Activated T-cell treated with anti-CD3 and anti-CD28 coated beads for 4 hours (primary cell): Measurements from ENCODE around the gene TTC7B.
"Not testable (repeated sequence)": the region's sequence is repeated elsewhere in the genome, so short reads cannot be mapped to it uniquely, and the experiment has no call there.

Experiments used
- DNase-seq: peaks from one replicate; pipeline ENCODE4 v3.0.0-alpha.2; 2020

Gene TTC7B, protein sequence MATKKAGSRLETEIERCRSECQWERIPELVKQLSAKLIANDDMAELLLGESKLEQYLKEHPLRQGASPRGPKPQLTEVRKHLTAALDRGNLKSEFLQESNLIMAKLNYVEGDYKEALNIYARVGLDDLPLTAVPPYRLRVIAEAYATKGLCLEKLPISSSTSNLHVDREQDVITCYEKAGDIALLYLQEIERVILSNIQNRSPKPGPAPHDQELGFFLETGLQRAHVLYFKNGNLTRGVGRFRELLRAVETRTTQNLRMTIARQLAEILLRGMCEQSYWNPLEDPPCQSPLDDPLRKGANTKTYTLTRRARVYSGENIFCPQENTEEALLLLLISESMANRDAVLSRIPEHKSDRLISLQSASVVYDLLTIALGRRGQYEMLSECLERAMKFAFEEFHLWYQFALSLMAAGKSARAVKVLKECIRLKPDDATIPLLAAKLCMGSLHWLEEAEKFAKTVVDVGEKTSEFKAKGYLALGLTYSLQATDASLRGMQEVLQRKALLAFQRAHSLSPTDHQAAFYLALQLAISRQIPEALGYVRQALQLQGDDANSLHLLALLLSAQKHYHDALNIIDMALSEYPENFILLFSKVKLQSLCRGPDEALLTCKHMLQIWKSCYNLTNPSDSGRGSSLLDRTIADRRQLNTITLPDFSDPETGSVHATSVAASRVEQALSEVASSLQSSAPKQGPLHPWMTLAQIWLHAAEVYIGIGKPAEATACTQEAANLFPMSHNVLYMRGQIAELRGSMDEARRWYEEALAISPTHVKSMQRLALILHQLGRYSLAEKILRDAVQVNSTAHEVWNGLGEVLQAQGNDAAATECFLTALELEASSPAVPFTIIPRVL

DNA sequence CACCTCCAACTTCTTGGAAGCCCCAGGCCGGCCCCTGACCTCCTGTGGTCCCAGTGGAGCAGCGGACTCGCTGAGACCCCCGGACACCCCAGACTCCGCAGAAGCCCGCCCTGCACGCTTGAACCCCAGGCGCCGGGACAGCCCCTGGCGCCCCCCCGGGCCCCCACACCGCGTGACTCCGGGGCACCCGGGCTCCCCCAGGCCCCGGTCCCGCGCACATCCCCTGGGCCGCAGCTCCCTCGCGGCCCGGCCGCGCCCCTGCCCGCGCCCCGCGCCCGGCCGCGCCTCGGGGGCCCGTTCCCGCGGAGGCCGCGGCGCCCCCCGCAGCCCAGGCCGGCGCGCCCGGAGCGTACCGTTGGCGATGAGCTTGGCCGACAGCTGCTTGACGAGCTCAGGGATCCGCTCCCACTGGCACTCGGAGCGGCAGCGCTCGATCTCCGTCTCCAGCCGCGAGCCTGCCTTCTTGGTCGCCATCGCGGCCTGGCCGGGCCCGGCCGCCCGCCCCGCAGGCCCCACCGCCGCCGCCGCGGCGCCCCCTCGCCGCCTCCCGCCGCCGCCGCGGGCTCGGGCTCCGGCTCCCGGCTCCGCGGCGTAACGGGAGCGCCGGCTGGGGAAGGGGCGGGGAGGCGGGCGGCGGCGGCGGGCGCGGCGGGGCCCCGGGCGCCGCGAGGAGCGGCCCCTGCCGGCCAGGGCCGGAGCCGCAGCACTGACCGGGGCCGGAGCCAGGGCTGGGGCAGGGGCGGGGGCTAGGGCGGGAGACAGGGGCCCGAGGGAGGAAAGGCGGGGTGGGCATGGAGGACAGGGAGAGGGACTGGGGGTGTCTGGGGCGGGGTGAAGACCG is at the start of gene TTC7B:
Gene TTC7B (minus strand): TSS at position 609 of the 841 bp plus-strand sequence. CDS start 135 bp downstream, at position 474.
- no peak for DNase-seq

DNA sequence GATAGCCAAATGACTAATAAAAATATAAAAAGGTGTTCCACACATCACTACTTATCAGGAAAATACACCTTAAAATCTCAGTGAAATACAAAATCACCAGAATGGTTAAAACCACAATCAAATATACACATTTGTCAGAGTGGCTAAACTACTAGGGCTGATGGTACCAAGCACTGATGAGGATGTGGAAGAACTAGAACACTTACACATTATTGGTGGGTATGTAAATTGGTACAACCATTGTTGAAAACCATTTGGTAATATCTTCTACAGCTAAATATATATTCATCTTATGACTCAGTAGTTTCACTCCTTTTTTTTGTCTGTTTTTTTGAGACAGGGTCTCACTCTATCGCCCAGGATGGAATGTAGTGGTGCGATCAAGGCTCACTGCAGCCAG is 48.5 kb upstream of the TTC7B start:
- no peak for DNase-seq

DNA sequence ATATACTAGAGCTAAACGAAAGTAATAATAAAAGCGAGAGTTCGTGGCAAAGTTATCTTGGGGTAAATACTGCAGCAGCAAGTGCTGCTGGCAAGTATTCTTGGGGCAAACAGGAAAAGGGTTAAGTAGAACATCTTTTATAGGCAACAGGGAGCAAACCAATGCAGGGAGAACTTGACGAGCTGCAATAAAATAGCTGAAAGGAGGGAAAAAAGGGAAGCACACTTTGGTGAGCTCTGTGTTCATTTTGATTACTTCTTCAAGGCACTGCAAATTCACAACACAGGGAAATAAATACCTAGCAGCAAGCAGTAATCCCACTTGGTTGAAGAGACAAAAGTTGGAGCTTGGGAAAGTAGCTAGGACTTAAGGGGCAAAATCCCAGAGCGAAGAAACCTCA is 42.3 kb upstream of the TTC7B start:
- DNase-seq: no peak

DNA sequence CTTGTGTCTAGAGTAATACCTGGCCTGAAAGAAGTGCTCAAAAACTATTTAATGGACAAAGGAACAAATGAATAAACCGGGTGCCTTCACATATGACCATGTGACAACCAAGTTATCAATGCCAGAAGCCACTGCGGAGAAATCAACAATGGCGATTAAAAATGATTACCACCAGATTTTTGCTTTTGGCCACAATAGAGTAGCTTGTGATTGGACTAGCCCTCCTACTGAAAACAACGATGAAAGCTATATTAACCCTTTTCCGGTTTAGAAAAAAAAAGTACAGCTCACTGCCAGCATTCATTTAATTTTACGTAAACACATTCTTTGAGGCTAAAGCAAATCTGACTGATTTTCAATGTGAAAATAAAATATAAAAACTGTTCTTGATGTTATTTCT is 41.6 kb upstream of the TTC7B start:
- DNase-seq: no peak

DNA sequence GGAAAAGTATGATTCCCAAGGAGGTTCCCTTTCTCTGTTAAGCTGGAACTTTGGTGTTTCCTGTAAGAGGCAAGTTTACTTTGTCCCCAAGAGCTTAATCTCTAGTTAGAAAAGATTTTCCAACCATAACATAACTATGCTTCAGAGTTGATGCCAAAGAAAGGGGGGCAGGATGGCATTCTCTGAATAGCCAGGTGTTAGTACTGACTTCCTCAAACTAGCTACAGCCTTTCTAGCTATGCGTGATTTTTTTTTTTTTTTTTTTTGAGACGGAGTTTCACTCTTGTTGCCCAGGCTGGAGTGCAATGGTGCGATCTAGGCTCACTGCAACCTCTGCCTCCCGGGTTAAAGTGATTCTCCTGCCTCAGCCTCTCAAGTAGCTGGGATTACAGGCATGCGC is 39.9 kb upstream of the TTC7B start:
- DNase-seq: not testable (repeated sequence)

DNA sequence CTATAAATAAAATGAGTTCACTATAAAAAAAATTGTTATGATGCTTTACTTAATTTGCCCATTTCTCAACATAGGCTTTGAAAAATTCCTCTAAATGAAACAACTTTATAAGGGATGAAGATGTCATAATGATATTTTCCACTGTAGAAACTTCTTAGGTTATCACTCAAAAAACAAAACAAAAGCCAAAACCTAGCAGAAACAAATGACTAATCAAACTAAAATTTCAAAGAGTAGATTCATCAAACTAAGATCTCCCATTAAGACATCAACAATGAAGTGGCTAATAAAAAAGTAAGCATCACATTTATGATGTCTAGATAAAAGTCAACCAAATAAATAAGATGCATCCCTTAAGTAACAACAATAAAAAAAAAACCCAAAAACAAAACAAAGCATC is 36.9 kb upstream of the TTC7B start:
- DNase-seq: no peak

DNA sequence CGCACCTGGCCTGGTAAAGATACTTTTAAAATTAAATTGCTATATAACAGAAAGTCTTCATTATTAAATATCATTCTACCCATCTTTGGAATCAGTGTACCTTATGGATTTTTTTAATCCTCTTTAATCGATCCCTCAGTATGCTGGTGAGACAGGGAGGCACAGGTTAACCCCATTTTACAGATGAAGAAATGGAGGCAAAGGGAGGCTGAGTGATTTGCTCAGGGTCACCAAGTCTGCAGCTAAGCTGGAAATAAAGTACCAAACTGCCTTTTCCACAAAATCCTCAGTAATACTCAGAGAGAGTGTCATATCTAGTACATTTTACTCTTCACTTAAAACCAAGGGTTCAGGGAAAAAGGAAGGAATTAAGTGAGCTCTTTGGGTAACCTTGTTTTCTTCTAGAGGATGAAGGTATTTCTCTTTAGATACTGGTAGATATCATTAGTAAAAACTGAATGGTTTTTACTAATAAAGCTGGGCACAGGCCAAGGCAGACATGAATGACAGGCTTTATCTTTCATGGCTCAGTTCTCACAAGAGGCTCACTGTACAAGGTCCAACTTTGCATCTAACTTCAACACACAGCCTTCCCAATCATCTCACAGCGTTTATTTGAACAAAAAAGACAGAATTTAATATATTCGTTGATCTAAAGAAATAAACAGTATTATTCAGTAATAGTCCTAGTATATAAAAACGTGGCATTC is 35.3 kb upstream of the TTC7B start:
- DNase-seq: no peak

DNA sequence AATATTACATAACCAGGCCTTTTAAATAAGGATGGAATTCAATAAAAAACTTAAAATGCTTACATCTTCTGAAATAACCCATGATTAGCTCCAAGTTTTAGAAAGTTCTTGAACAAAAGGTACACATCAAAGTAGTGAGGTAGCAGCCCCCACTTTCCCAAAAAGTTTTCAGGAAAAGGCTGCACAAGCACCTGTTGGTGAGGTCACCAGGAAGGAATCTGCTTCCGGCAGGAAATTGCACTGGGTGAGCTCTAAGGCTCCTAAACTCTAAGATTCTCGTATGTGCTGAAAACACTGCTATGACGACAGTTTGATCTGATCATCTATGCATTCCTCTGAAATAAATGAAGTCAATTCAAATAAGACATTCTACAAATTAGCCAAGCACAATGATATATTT is 34.3 kb upstream of the TTC7B start:
- no peak for DNase-seq

DNA sequence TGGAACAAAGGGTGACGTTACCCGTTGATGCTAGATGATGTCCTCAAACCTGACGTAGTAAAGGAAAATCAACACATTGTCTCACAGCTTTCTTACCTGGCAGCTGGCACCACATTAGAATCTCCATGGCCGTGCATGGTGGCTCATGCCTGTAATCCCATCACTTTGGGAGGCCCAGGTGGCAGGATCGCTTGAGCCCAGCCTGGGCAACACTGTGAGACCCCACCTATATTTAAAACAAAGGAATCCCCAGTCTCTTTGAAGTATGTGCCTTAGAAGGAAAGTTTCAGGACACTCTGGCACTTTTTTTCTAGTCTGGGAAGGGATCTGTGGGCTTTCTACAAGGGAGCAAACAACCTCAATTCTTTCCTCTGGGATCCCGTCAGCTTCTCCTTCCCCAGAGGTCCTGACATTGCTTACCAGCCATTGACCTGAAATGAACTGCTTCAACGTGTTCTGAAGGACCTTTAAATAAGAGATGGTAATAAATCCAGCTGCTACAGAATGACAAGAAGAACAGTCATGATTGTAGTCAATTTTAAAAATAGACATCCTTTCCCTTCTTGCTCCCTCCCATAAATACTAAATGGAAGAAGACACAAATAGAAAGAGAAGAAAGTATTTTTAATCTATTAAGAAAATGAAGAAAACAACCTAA is 33.7 kb upstream of the TTC7B start:
- DNase-seq: no peak

DNA sequence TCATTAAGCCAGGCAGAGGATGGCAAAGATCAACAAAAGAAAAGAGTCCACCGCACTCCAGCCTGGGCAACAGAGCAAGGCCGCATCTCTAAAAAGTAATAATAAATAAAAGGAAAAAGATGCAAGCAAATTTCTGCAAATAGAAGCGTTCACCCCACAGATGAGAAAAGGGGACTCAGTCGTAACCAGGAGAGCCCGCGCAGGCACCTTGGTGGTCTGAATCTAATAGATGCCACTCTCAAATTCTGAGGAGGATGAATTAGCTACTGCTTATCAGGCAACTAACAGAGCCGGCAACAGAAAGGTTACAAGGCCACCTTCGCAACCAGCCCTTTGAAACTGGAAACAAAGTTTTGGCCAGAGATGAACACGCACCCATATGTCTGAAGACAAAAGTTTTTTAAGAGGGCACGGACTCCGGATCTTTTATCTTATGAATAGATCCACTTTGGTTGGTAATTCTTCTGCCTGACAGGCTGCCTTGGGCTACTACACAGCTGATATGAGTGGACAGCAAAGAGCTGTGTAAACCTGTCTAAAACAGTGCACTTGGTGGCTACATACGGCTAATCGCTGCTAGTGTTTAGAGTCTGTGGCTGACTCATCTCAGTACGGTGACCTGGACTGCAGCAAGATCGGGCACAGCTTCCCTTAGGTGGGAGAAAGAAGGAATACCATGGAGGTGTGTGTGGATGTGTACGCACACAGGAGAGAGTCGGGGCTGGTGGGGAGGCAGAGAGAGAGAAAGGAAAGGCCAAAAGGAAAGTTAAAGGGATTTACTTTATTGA is 32.9 kb upstream of the TTC7B start:
- DNase-seq: no peak

DNA sequence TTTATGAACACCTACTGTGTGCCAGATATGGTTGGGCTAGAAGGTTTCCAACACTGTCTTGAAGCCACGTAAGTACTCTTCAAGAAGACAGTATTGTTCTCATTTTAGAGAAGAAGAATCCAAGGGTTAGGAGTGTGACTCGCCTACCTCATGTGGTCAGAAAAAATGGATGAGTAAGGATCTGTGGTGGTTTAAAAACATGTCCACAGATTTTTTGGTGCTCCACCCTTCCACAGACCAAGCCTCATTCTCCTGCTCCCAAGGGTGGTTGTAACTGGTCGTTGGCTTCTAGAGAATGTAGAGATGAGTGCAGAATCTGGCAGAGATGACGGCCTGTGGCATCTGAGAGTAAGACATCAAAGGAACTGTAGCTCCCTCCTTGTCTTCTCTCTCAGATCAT is 30.3 kb upstream of the TTC7B start:
- no peak for DNase-seq

DNA sequence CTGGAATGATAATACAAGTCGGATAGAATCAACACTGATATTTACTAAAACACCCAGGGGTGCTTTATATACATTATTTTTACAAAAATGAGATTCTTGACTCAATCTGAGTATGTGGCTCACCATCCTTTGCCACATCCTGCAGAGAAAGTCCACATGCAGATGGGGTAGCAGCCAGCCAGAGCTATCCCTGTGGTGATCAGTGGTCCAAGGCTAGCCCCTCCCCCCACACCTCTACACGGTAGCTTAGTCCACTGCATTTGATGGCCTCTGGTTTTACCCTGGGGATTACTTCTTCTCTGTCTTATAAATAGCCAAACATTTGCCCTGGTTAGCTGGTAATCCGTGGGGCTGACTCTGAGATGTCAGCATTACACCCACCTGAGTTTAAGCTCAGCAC is 28.1 kb upstream of the TTC7B start:
- DNase-seq: no peak

DNA sequence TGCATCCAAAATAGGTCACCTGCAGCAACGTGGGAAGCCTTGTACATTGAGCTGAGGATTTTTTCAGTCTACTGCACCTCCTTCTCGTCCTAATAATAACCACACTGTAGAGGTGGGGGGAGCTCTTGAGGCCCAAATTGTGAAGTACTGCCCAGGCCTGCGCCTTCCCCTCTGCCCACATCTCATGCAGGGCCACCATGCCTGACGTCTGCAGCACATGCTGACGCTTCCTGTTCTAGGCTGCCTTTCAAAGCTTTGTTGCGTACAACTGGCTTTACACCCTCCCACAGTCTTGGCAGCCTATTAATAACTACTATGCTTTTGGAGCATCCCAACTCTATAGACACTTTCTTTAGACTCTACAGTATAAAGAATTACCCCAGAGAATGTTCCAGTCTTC is 26.5 kb upstream of the TTC7B start:
- DNase-seq: no peak

DNA sequence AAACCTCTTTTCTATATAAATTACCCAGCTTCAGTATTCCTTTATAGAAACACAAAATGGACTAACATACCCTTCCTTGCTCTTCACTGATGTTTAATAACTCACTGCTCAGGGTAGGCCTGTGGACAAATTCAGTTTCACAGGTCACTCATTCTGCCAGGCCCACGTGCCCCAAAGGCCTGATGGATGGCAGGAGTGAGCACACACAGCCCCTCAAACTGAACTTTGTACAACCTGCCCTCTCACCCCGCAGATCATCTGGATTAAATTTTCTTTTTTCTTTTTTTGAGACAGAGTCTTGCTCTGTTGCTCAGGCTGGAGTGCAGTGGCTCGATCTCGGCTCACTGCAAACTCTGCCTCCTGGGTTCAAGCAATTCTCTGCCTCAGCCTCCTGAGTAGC is 24.4 kb upstream of the TTC7B start:
- not testable (repeated sequence) for DNase-seq

DNA sequence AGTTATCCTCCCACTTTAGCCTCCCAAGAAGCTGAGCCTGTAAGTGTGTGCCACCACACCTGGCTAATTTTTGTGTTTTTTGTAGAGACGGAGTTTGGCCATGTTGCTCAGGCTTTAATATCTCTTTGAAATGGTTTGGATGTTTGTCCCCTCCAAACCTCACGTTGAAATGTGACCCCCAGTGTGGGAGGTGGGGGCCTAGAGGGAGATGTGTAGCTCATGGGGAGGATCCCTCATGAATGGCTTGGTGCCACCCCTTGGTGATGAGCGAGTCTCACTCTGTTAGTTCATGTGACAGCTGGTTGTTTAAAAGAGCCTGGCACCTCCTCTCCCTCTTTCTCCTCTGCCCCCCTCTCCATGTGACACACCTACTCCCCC is 23.6 kb upstream of the TTC7B start:
- no peak for DNase-seq

DNA sequence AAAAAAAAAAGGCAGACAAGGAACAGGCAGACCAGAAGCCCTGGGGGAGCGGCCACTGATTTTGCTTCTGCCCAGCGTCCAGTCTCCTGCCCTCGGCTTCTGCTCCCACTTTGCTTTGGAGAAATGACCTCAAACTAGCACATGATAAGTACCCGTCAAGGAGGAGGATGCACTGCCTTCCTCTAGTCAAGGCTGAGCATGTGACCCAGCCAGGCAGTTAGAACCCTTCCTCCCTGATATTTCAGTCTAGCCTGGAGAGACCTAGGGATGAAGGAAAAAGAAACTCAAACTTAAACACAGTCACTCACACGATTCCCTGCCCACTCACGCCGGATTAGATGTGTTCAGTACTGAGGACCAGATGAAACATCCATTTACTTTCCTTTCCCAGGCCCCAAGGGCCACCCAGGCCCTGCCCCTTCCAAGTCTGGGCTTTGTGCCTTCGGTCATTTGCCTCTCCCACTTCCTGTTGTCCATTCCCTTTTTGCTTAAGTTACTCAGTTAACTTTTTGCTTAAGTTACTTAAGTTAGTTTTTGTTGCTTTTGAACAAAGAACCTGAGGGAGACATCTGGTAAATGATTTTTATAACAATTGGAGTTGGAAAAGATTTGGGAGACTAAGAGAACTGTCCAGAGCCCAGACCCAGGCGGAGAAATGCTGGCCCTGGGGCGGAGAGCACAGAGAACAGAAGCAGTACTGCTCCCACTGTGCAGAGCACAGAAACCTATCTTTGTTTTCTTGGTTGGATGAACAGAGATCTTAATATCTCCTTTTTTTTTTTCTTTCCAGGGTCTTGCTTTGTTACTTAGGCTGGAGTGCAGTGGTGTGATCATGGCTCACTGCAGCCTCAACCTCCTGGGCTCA is 23.0 kb upstream of the TTC7B start:
- no peak for DNase-seq

DNA sequence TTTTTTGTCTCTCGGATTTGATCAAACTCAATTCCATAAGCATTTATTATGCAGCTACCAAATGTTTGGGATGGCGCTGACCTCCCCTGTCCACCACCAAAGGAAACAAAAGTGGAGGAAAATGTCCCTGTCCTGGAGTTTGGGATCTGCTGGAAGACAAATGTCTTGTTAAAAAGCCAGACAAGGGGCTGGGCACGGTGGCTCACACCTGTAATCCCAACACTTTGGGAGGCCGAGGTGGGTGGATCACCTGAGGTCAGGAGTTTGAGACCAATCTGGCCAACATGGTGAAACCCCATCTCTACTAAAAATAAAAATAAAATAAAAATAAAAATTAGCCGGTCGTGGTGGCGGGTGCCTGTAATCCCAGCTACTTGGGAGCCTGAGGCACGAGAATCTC is 22.3 kb upstream of the TTC7B start:
- not testable (repeated sequence) for DNase-seq

DNA sequence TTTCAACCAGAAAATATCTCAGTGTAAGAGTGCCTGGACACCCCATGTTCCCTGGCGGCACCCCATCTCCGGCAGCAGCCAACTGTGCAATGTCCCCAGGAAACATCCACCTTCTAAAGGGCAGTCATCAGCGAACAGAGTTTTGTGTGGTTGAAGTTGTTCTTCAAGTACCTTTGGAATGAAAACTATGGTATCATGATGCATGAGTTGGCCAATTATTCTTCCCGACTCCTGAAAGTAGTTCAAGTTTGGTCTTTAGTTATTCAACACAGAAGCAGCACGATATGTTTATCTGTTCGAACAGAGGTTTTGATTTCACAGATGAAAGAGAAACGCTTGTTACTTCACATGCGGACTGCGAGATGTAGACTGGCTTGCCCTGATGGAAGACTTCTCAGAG is 21.1 kb upstream of the TTC7B start:
- no peak for DNase-seq

DNA sequence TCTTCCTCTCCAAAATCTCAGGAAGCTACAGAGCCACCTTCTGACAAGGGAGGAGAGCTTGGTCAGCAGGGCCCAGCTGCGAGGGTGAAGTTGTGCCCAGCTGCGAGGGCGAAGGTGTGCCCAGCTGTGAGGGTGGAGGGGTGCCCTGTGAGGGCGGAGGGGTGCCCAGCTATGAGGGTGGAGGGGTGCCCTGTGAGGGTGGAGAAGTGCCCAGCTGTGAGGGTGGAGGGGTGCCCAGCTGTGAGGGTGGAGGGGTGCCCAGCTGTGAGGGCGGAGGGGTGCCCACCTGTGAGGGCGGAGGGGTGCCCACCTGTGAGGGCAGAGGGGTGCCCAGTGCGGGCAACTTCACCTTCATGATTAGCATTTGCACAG is 20.4 kb upstream of the TTC7B start:
- no peak for DNase-seq

DNA sequence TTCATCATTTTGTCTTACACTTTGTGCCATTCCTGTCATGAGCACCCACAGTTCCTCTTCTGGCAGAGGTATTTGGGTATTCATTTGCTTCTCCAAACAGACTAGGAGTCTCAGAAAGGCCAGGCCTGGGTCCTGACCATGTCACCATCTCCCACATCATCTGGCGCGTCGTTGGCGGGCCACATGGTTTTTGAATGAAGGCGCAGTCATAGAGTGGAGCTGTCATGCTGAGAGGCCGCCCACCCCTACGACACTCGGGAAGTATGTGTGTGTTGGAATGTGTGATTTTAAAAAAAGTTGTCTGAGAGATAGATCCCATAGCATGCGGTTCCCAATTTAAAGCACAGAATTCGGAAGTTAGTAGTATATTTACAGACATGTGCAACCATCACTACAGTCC is 15.6 kb upstream of the TTC7B start:
- DNase-seq: no peak
